ENCODE measurements around the gene PET117.
"Not testable (repeated sequence)": the region's sequence is repeated elsewhere in the genome, so short reads cannot be mapped to it uniquely, and the experiment has no call there.

PET117 gene

DNA sequence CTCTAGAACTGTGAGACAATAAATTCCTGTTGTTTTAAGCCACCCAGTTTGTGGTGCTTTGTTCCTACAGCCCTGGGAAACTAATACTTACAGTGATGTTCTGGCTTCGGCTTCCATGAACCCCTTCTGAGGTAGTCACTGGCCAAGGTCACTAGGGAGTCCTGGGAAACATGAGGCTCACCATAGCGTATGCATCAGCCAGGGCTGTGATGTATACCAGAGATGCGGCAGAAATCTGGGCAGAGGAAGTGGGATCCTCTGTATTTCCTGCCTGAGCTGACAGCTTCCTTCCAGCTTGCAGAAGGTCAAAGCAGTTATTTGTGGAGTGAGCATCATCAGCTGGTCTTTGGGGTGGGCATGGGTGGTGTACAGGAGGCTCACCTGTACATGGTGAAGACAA lies 27.9 kb downstream of the PET117 start:
- DNase-seq: no peak

DNA sequence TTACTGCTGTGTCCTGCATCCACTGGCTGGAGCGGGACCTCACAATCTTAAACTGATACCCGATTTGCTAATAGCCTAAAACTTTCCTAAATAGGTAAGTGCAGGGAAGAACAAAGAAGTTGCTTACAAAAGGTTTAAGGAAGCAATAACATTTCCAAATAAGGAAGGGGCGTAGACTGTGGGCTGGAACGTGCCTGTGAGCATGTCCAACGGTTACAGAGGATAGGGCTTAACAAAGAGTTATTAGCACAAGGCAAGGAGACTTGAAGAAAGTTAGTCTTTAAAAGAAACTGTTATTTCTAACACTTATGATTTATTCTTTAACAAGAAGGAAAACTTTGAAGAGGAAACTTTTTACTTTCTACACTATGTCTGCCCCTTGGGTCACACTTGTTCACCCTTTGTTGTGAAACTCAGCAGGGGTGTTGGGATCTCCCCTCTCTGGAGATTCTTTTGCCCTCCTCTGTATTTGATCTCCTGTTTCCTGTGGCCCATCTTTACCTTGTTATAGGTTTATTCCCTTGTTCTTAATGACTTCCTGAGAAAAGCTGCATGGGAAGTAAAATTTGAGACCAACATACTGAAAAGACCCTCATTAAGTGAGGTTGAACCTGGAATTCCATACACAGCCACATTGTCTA lies 28.7 kb downstream of the PET117 start:
- DNase-seq: no peak

DNA sequence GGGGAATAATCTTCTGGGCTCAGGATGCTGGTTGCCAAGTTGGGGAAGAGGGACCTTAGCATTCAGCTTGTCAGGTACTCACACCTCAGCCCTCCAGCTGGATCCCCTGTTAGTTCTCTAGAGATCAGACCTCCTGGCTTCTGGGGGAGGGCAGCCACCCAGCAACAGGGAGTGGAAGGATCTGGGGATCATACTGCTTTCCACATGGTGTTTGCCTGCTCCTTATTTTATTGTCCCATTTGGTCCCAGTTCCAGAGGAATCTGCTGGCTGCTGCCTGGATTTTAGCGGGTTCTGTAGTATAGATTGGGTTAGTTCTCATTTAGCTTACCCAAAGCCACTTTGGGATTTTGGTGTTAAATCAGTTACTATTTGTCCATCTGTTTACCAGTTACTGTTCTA lies 29.3 kb downstream of the PET117 start:
- DNase-seq: no peak

GRCh38 chr20:18172379-18172778 lies 34.7 kb downstream of the PET117 start:
- no peak for DNase-seq

GRCh38 chr20:18174906-18175683 lies 37.4 kb downstream of the PET117 start:
- DNase-seq: no peak

- no peak for DNase-seq
Measured at GRCh38 chr20:18176318-18176785, 38.7 kb downstream of the PET117 start.

GRCh38 chr20:18180366-18180765 lies 42.7 kb downstream of the PET117 start:
- not testable (repeated sequence) for DNase-seq

- no peak for DNase-seq
Measured at GRCh38 chr20:18180815-18181214, 43.2 kb downstream of the PET117 start.

GRCh38 chr20:18187020-18187419 lies 49.4 kb downstream of the PET117 start:
- no peak for DNase-seq

DNA sequence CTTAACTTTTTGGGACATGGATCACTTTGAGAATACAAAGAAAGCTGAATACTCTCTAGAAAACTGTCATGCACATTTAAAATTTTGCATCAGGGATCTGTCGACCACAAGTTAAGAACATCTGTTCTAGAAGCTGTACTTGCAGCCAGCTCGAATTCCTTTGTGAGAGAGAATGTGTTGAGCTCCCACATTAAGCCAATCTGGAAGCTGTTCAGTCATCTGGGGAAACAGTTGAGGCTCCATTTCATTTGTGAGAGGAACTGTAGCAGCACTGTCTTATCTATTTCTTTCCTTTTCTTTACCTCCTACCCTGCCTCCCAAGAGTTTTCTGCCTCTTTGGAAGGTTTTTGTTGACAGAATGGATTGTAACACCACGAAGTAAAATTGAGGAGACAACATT lies 50.8 kb downstream of the PET117 start:
- DNase-seq: no peak

- DNase-seq: no peak
Measured at GRCh38 chr20:18190338-18191233, 52.9 kb downstream of the PET117 start.

DNA sequence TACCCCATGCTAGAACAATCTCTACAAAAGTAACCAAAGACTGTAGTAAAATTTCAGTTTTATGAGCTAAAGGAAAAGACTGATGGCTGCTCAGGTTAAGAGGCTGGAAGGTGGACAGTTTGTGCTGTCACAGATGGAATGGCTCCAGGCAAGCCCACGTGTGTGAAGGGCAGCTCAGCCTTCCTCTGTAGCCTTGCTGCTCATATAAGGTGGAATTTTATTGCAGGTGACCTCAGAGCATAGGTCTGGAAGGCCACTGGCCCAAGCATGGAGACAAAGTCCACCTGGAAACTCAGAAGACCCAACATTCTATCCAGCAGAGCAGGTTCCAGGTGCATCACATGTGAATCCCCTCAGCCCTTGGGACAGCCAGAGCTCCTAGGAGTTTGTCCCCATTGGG lies 53.6 kb downstream of the PET117 start:
- DNase-seq: no peak

Measured in NCI-H2081 treated with DMSO at 0.1 percent for 48 hours (cell line).